Kidney capillary endothelial cell (primary cell): ENCODE data around the gene TSPY10.
"Not testable (repeated sequence)": the region's sequence is repeated elsewhere in the genome, so short reads cannot be mapped to it uniquely, and the experiment has no call there.

Experiments used
- DNase-seq: peaks from one replicate; pipeline ENCODE4 v3.0.0-alpha.2; 2018; ENCODE audit warnings: low spot score

Gene TSPY10, protein sequence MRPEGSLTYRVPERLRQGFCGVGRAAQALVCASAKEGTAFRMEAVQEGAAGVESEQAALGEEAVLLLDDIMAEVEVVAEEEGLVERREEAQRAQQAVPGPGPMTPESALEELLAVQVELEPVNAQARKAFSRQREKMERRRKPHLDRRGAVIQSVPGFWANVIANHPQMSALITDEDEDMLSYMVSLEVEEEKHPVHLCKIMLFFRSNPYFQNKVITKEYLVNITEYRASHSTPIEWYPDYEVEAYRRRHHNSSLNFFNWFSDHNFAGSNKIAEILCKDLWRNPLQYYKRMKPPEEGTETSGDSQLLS

DNA sequence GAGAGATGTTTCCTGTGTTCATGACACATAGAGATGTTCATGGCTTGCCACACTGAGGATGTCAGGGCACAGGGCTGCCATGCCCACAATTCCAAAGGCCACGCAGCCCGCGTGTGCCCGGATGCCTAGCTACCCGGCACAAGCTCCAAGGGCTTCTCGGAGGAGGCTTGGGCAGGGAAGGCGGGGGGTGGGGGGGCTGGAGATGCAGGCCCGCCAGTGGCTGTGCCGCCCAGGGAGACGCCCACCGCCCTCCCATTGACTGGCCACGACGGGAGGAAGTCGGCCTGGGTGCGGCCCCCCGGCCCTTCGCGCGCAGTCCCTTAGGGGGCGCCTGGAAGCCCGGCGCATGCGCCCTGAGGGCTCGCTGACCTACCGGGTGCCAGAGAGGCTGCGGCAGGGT is at the start of gene TSPY10:
TSPY10 (plus strand) TSS at position 301 of the 400 bp plus-strand sequence; CDS start at position 347, 46 bp downstream.
- DNase-seq, result not testable (repeated sequence)

DNA sequence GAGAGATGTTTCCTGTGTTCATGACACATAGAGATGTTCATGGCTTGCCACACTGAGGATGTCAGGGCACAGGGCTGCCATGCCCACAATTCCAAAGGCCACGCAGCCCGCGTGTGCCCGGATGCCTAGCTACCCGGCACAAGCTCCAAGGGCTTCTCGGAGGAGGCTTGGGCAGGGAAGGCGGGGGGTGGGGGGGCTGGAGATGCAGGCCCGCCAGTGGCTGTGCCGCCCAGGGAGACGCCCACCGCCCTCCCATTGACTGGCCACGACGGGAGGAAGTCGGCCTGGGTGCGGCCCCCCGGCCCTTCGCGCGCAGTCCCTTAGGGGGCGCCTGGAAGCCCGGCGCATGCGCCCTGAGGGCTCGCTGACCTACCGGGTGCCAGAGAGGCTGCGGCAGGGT is 40.7 kb upstream of the TSPY10 start, which contains the start of gene TSPY9:
TSPY9 (plus strand) TSS at position 301 of the 400 bp plus-strand sequence; CDS start at position 347, 46 bp downstream.
- not testable (repeated sequence) for DNase-seq

GRCh38 chrY:9504396-9504795 is 23.3 kb upstream of the TSPY10 start:
- DNase-seq, result not testable (repeated sequence)

GRCh38 chrY:9516287-9516686 is 11.4 kb upstream of the TSPY10 start:
- not testable (repeated sequence) for DNase-seq
